Stimulated activated naive CD4-positive, alpha-beta T cell (primary cell): ENCODE measurements around the gene AKAP13.
"Not testable (repeated sequence)": the region's sequence is repeated elsewhere in the genome, so short reads cannot be mapped to it uniquely, and the experiment has no call there.

Source experiments
- DNase-seq, 6 experiments: peaks; one replicate each; lab custom pipeline; 2025; lab: John Stamatoyannopoulos, UW

AKAP13 gene

DNA sequence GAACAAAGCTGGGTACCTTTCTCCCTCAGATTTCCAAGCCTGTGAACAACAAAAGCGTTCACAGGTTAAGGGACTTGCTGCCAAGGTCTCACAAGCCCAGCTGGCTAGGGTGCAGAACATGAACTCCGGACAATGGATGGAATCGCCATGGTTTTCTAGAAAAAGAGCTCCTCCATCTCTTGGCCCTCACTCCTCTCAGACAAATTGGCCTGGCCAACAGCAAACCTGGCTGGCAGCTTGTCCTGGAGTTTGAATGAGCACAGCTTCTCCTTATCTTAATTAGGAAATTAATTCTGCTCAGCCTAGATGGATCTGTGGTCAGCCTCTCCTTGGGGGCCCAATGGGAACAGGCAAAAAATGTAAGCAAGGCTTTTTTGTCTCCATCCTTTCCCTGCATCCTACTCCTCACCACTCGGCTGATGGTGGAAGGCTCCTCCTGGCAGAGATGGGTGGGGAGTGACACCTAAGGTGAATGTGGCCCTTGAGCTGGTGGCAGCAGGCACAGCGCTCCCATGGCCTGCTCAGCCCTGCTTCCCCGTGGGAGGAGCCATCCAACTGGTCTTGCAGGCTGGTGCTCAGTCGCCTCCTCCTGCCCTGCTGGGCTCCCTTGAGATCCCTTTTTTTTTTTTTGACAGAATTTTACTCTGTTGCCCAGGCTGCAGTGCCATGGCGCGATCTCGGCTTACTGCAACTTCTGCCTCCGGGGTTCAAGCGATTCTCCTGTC lies 408.5 kb downstream of the AKAP13 start:
- DNase-seq: no peak

DNA sequence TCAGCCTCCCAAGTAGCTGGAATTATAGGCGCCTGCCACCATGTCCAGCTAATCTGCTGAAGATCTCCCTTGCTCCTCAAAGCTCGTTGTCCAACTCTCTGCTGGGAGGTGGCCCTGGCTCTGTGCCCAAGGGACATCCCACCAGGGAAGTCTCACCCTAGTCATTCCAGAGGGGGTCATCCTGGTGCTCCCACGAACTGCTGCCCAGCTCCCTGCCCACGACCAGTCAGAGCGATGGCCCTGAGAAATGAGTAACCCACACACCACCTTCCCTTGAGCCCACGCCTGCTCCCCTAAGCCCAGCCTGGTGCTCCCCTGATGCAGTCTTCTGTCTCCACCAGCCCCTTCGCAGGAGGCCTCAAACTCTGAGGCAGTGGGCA lies 409.1 kb downstream of the AKAP13 start:
- DNase-seq: no peak

DNA sequence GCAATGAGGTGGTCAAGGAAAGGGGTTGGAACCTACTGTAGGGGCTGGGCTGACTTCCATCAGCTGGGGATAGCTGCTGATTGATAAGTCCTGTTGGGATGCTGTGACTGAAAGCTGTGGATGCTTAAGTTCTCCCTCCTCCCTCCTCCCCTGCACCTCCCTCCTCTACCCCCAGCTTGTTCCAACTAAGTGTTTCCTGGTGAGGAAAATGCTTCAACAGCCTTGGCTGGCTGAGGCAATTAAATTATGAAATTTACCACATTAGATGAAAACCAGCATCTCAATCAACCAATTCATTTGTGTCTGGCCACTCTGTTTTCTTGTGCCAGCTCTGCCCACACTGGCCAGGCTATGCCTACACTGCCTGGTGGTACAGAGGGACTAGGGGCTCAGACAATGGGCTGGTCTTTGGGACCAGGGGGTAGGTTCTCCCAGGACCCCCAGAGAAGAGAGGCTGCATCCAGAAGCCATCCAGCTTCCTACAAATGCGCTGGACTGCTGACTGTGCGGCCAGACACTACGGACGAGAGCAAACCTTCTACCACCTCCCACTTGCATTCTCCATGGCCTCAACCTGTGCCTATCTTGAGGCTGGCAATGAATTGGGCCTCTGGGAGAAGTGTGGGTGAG lies 411.8 kb downstream of the AKAP13 start:
- DNase-seq: no peak

DNA sequence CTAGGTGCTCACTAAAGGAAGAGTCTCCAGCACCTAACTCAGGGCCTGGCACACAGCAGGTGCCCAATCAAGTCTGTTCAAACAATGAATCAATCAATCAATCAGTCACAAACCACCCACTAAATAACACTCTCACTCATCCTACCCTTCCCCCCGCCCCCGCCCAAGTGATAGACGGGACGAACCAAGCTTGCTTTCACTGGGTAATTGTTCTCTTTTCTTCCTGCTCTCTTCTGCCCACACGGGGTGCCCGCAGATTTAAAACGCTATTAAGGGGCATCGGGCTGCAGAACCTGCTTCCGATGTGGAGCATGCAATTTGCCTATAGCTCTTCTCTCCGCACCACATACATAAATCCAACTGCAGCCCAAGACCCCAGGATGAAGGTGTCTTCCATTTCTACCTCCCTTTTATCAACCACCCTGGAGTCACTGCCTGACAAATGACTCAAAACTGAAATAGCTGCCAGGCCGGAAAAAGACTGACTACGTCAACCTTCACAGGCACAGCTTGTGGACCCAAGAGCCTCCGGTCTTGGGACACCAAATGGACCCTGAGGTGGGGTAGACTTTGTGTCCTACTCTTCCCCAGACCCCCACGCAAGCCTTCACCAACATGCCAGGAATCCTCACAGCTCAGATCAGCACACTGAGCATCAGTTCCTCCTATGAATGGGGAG lies 412.6 kb downstream of the AKAP13 start:
- peak in 1 of 6 experiments; percentile 5 for DNase-seq

DNA sequence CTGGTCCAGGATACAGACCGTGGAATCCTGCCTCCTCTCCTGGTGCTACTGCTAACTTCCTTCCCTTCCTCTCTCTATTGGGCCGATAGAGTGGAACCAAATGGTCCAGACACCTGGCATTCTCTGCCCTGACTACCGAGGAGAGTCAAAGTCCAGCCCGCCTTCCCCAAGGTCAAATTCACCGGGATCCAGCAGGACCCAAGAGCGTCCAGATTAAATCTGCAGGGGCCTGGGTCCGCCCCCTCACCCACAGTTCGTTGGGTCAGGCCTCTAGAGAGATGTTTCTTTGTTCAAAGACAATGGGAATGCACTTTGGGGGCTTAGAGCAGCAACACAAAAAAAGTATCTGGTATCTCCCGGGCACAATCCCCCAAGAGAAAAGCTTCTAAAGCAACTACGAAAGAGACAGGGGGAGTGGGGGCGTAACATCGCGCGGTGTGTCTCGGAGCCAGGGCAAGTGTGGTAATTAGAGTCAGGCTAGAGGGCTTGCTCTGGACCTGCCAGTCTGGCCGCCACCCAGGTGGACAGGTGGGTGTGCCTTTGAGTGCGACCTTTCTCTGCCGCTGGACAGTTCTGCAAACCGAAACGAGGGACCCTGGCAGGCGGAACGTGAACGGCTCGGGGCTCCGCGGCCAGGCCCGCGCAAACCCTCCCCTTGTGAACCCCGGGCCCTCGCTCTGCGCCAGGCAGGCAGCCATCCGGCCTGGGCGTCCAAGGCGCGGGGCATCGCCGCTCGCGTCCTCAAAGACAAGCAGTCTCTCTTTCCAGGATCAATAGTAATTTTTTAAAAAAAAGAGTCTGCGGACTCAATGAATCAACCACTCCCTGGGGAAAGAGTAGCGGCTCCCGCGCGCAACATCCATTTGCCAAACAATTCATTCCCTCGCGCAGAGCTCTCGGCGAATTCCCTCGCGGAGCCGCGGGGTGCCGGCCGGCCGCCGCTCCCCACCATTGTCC lies 413.5 kb downstream of the AKAP13 start:
- peak in 5 of 6 experiments; percentile 20 to 56 (median 47) for DNase-seq

DNA sequence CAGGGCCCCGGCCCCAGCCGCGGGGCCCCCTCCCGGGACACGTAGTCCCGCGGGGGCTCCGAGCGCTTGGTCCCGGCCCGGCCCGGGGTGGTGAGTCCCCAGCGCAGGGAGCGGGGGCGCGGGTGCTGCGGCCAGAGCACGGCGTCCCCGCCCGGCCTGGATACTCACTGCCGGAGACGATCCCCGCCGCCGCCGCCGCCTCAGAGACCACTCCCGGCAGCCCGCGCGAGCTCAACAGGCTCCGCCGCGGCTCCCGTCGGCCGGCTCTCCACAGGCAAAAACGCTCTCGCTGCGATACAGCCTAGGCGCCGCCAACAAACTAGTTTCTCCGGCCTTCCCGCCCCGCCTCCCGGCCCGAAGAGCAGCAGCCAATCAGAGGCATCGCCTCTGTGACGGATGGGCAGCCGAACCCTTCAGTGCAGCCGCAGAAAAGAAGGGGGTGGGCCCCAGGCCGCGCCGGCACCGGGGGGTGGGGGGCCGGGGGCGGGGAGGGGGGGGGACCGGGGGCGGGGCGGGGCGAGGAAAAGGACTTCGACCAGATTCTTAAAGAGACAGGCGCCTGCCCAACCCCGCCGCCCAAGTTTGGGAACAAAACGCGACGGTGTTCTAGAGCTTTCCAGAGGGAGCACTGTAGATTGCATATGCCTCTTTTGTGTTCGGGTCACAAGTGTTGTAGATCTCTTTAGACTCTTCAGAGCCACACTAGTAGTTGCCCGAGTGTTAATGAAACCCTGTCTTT lies 414.4 kb downstream of the AKAP13 start, which contains the start of gene KLHL25:
Gene KLHL25 (minus strand): TSS at position 328 of the 739 bp plus-strand sequence. CDS start 25,115 bp downstream, outside the sequence.
- DNase-seq: peak; percentile 86 to 92 (median 88)

DNA sequence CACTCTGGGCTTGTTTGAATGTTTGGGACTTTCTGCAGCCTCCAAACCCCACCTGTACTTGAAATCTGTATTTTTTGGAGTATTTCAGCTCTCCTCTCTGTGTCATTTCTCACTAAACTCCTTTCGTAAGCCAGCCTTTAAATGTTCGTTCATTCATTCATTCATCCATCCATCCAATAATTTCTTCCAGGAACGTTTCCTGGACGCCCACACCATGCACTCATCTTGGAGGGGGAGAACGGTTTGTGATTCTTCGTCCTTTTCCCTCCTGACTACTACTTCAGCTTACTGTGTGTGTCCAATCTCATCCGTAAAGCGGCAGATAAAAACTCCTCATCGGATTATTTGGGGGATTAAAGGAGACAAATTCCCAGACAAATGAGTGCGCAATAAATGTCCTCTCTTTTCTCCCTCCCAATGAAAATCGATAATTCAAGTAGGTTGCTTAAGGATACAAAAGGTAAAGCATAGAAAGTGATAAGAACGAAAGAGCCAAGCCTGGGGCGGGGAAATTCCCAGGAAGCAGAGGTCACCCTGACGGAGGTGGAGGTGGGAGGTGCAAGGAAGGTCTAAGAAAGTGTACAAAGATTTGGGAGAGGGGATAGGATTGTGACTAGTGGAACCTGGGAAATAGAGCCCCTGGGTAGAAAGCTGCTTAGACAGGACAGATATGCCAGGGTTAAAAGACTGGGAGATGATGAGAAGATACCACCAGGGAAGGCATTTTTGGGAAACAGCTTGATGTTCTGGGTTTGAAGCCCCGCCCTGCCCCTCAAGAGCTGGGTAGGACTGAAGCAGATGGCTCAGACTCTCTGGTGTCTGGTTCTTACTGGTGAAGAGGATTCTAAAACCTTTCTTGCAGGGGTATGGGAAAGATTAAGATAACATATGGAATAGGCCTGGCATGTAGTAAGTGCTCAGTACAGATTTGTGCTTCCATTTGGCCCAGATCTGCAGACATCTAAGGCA lies 415.2 kb downstream of the AKAP13 start:
- DNase-seq: no peak

DNA sequence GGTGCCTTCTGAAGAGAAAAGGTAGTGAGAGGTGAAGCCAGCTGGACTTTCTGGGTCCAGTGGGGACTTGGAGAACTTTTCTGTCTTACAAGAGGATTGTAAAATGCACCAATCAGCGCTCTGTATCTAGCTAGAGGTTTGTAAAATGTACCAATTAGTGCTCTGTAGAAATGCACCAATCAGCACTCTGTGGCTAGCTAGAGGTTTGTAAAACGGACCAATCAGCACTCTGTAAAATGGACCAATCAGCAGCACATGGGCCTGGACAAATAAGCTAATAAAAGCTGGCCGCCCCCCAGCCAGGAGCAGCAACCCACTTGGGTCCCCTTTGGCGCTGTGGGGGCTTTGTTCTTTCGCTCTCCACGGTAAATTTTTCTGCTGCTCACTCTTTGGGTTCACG lies 416.0 kb downstream of the AKAP13 start:
- not testable (repeated sequence) for DNase-seq
